GM18520 (cell line): ENCODE results near the gene MACO1.
"Not testable (repeated sequence)": the region's sequence is repeated elsewhere in the genome, so short reads cannot be mapped to it uniquely, and the experiment has no call there.

Experiments used
- ATAC-seq: cut with Tn5 transposase; IDR thresholded peaks from one replicate; pipeline ENCODE4 v1.9.1; 2021; ENCODE audit not compliant: unreplicated experiment

Gene MACO1

GRCh38 chr1:25456502-25456901 lies 25.8 kb downstream of the MACO1 start:
- ATAC-seq, result no peak

- ATAC-seq, result no peak
Measured at GRCh38 chr1:25458541-25459298, 28.0 kb downstream of the MACO1 start.

- ATAC-seq, result no peak
Measured at GRCh38 chr1:25460020-25460419, 29.3 kb downstream of the MACO1 start.

- not testable (repeated sequence) for ATAC-seq
Measured at GRCh38 chr1:25460816-25461215, 30.1 kb downstream of the MACO1 start.

- no peak for ATAC-seq
Measured at GRCh38 chr1:25461849-25462248, 31.2 kb downstream of the MACO1 start.

GRCh38 chr1:25462732-25463131 lies 32.0 kb downstream of the MACO1 start:
- ATAC-seq, result no peak

- no peak for ATAC-seq
Measured at GRCh38 chr1:25467193-25467592, 36.5 kb downstream of the MACO1 start.

GRCh38 chr1:25467616-25468015 lies 36.9 kb downstream of the MACO1 start:
- no peak for ATAC-seq

- ATAC-seq, result no peak
Measured at GRCh38 chr1:25468033-25468432, 37.3 kb downstream of the MACO1 start.

GRCh38 chr1:25469177-25469576 lies 38.5 kb downstream of the MACO1 start:
- no peak for ATAC-seq

GRCh38 chr1:25472471-25472870 lies 41.8 kb downstream of the MACO1 start:
- no peak for ATAC-seq

GRCh38 chr1:25473653-25474225 lies 43.0 kb downstream of the MACO1 start:
- ATAC-seq, result no peak

GRCh38 chr1:25474439-25475047 lies 43.8 kb downstream of the MACO1 start:
- no peak for ATAC-seq

- no peak for ATAC-seq
Measured at GRCh38 chr1:25476186-25477097, 45.7 kb downstream of the MACO1 start.

GRCh38 chr1:25477448-25478034 lies 46.8 kb downstream of the MACO1 start:
- ATAC-seq, result no peak

- ATAC-seq, result no peak
Measured at GRCh38 chr1:25478633-25479032, 47.9 kb downstream of the MACO1 start.

GRCh38 chr1:25481625-25482024 lies 50.9 kb downstream of the MACO1 start:
- ATAC-seq, result no peak

GRCh38 chr1:25482211-25482610 lies 51.5 kb downstream of the MACO1 start:
- ATAC-seq, result no peak

GRCh38 chr1:25484096-25484495 lies 53.4 kb downstream of the MACO1 start:
- ATAC-seq, result no peak

GRCh38 chr1:25484533-25484932 lies 53.8 kb downstream of the MACO1 start:
- ATAC-seq, result no peak
